Peyer's patch (tissue), 4 donors: Measurements from ENCODE around the gene RAB15.

Source experiments
- POLR2A ChIP-seq, 2 donors: fragments of 450-650 bp; IDR thresholded peaks; one replicate each; pipeline ENCODE4 v1.5.1; 2017; ENCODE audit warnings: antibody characterized with exemption in 2 of 2, mild to moderate bottlenecking in 2 of 2, moderate library complexity in 2 of 2
- TF ChIP-seq, protein P1 (sequence below), 6 experiments: fragments of 450-650 bp in 4 of 6; fragments of 200-600 bp in 2 of 6; sonication (generic) in 1 of 6; IDR thresholded peaks; one replicate each; pipeline ENCODE4 v1.5.1; 2017 to 2019; ENCODE audit warnings: antibody characterized with exemption in 6 of 6, mild to moderate bottlenecking in 3 of 6, moderate library complexity in 1 of 6

DNA sequence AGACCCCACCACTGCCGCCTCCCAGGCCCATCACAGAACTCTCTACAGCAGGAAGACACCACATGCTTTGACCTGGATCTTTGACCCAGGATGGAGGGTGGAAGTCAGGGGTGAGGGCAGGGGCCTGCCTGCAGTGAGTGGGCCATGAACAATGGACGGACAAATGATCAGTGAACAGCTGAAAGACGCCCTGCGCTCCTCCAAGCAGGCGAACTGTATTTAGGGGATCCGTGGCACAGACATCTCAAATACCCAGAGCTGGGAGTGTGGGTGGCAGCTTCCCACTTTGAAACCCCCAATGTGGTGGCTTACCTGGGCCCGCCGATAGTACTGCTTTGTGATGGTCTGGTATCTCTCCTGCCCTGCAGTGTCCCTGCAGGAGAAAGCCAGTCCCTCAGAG lies 20.8 kb downstream of the RAB15 start:
- TF ChIP-seq POLR2A (IDR thresholded peaks at IDR 0.05), result no peak
- TF ChIP-seq, protein P1, sequence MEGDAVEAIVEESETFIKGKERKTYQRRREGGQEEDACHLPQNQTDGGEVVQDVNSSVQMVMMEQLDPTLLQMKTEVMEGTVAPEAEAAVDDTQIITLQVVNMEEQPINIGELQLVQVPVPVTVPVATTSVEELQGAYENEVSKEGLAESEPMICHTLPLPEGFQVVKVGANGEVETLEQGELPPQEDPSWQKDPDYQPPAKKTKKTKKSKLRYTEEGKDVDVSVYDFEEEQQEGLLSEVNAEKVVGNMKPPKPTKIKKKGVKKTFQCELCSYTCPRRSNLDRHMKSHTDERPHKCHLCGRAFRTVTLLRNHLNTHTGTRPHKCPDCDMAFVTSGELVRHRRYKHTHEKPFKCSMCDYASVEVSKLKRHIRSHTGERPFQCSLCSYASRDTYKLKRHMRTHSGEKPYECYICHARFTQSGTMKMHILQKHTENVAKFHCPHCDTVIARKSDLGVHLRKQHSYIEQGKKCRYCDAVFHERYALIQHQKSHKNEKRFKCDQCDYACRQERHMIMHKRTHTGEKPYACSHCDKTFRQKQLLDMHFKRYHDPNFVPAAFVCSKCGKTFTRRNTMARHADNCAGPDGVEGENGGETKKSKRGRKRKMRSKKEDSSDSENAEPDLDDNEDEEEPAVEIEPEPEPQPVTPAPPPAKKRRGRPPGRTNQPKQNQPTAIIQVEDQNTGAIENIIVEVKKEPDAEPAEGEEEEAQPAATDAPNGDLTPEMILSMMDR (IDR thresholded peaks at IDR 0.05), result no peak
